ENCODE measurements around the gene RAET1G.
"Not testable (repeated sequence)": the region's sequence is repeated elsewhere in the genome, so short reads cannot be mapped to it uniquely, and the experiment has no call there.

DNA sequence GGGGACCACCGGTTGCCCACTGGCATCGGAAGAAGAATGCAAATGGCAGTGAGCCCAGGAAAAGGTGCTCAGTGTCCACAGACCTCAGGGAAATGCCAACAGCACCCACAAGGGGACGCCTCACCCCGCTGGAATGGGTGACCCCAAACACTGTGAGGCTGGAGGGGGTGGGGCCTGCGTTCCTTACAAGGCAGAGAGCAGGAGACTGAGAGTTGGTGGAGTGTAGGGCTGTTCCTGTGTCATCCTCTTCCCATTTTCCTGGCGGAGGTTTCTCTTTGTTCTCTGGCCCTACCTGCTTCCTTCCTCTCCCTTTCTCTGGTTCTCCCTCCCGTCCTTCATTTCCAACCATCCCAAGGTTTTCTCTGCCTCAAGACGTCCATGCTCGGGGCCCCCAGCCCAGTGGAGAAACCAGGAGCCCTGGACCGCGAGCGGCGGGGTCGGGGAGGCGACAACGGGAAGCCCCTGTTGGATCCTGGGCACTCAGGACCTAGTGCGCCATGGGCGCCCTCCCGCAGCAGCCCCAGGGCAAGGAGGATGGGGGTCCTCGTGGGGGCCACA, 15.2 kb upstream of the RAET1G start:
- TF ChIP-seq, protein P1, sequence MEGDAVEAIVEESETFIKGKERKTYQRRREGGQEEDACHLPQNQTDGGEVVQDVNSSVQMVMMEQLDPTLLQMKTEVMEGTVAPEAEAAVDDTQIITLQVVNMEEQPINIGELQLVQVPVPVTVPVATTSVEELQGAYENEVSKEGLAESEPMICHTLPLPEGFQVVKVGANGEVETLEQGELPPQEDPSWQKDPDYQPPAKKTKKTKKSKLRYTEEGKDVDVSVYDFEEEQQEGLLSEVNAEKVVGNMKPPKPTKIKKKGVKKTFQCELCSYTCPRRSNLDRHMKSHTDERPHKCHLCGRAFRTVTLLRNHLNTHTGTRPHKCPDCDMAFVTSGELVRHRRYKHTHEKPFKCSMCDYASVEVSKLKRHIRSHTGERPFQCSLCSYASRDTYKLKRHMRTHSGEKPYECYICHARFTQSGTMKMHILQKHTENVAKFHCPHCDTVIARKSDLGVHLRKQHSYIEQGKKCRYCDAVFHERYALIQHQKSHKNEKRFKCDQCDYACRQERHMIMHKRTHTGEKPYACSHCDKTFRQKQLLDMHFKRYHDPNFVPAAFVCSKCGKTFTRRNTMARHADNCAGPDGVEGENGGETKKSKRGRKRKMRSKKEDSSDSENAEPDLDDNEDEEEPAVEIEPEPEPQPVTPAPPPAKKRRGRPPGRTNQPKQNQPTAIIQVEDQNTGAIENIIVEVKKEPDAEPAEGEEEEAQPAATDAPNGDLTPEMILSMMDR (IDR thresholded peaks at IDR 0.05; ENCODE audit: low read depth, low read length): not testable (repeated sequence)
- not testable (repeated sequence) for TF ChIP-seq EZH2phosphoT487 (IDR thresholded peaks at IDR 0.05; ENCODE audit: low read depth)

All from OCI-LY3 (cell line).